Esophagus squamous epithelium (tissue), 5 donors: ENCODE measurements around the gene IFIT3. TPM values are rescaled to one million over a fixed set of nuclear protein-coding genes. Genes with fewer than 3 reads are reported as not detected.
"Not testable (repeated sequence)": the region's sequence is repeated elsewhere in the genome, so short reads cannot be mapped to it uniquely, and the experiment has no call there.

ENCODE experiments used
- DNase-seq: peaks from one replicate; lab custom pipeline; 2025; lab: John Stamatoyannopoulos, UW
- H3K27ac ChIP-seq, 4 donors: fragments of 200-600 bp; sonication (generic); one replicate each; pipeline ENCODE4 v1.5.1; 2016 to 2019; ENCODE audit warnings: mild to moderate bottlenecking in 1 of 4
- H3K27me3 ChIP-seq, 4 donors: fragments of 200-600 bp; sonication (generic); 1 replicate in 3 of 4; 2 replicates in 1 of 4; pipeline versions ENCODE4 v1.5.1 to v1.6.0; 2017 to 2021; ENCODE audit warnings: antibody characterized with exemption in 1 of 4
- H3K36me3 ChIP-seq, 3 donors: fragments of 200-600 bp; sonication (generic); one replicate each; pipeline ENCODE4 v1.5.1; 2016 to 2019
- H3K4me1 ChIP-seq, 3 donors: fragments of 200-600 bp; sonication (generic); one replicate each; pipeline ENCODE4 v1.5.1; 2017 to 2019
- H3K4me3 ChIP-seq, 4 donors: fragments of 200-600 bp; sonication (generic); 1 replicate in 3 of 4; 2 replicates in 1 of 4; pipeline ENCODE4 v1.5.1; 2016 to 2019; ENCODE audit warnings: mild to moderate bottlenecking in 2 of 4, moderate library complexity in 1 of 4
- H3K9me3 ChIP-seq, 3 donors: fragments of 200-600 bp; sonication (generic); one replicate each; pipeline ENCODE4 v1.5.1; 2016 to 2019
- POLR2A ChIP-seq, 4 donors: fragments of 450-650 bp; IDR thresholded peaks; one replicate each; pipeline ENCODE4 v1.6.1; 2017; ENCODE audit warnings: antibody characterized with exemption in 4 of 4, mild to moderate bottlenecking in 4 of 4, moderate library complexity in 3 of 4
- WGBS, 2 donors: methylation state at CpG; one replicate each; pipeline ENCODE4 v1.1.5; 2018; 5-methylcytosine and 5-hydroxymethylcytosine counted together
- intact Hi-C: fragments of 100-400 bp; cut with DNase I; formaldehyde crosslinking; loops from one replicate; pipeline ENCODE4 v1.15.0; 2022
- total RNA-seq, 4 donors: library from RNA; depleted of rRNA; stranded (reverse); fragments of >200 nt; gene quantifications; one replicate each; pipeline ENCODE4 v1.1.0, GENCODE V29; 2016
- TF ChIP-seq, protein P1 (sequence below), 6 experiments: fragments of 450-650 bp in 4 of 6; fragments of 200-600 bp in 2 of 6; sonication (generic) in 2 of 6; IDR thresholded peaks; one replicate each; pipeline ENCODE4 v1.5.1; 2016 to 2019; ENCODE audit warnings: antibody characterized with exemption in 6 of 6, mild to moderate bottlenecking in 4 of 6, moderate library complexity in 4 of 6
- donor health status: DM: yes; HTN: yes; CAD: no.

The IFIT3 gene
- total RNA-seq, 4 donors from 2014 or later = 1.0 to 14.6 (median 4.2) TPM

DNA sequence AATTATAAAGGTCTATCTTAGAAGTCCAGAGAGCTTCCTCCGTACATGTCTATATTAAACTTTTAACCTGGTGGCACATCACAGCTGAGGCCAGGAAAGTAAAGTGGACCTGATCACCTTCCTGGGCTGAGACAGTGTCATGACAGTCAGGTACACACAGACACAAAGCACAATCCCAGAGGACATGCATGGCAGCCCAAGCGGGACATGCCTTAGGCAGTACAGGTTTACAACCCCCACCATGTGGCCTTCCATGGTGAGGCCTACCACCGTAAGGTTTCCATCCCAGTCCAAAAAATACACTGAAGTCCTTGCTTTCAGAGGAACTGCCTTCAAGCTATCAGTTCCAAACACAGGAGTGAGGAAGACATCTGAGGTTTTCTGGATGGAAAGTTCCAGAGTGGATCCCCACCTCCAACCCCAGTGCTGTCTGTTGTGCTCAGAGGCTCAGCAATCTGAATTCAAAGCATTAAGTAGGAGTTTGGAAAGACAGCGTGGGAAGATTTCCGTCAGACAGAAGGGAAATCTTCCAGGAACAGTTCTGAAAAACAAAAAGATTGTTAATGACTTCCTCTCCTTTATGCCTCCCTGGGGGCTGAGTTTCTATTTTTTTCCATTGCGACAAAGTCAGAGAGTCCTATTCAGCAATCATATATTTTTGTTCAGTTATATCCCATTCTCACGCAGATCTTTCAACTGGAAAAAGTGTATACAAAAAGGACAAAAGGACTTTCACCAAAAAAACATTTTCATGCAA lies 20.1 kb downstream of the IFIT3 start:
- TF ChIP-seq, protein P1, sequence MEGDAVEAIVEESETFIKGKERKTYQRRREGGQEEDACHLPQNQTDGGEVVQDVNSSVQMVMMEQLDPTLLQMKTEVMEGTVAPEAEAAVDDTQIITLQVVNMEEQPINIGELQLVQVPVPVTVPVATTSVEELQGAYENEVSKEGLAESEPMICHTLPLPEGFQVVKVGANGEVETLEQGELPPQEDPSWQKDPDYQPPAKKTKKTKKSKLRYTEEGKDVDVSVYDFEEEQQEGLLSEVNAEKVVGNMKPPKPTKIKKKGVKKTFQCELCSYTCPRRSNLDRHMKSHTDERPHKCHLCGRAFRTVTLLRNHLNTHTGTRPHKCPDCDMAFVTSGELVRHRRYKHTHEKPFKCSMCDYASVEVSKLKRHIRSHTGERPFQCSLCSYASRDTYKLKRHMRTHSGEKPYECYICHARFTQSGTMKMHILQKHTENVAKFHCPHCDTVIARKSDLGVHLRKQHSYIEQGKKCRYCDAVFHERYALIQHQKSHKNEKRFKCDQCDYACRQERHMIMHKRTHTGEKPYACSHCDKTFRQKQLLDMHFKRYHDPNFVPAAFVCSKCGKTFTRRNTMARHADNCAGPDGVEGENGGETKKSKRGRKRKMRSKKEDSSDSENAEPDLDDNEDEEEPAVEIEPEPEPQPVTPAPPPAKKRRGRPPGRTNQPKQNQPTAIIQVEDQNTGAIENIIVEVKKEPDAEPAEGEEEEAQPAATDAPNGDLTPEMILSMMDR (IDR thresholded peaks at IDR 0.05) = no peak
- TF ChIP-seq POLR2A (IDR thresholded peaks at IDR 0.05) = no peak
- H3K27me3 ChIP-seq = no peaks in the 10 kb centered on the region
- peaks cover 12 to 55% (median 39%) of the 10 kb centered on the region in 3 donors for H3K4me1 ChIP-seq
- H3K9me3 ChIP-seq = no peaks in the 10 kb centered on the region
- WGBS, 2 donors = 79 to 80% methylated on average over 7 of the region's 7 CpGs
- intact Hi-C loops = no loop called here
- H3K4me3 ChIP-seq = no peak overlapping the region
- DNase-seq = no peak
- H3K36me3 ChIP-seq = no peaks in the 10 kb centered on the region
- peak overlapping the region in 3 of 4 donors; percentile 51 to 73 (median 54) for H3K27ac ChIP-seq

DNA sequence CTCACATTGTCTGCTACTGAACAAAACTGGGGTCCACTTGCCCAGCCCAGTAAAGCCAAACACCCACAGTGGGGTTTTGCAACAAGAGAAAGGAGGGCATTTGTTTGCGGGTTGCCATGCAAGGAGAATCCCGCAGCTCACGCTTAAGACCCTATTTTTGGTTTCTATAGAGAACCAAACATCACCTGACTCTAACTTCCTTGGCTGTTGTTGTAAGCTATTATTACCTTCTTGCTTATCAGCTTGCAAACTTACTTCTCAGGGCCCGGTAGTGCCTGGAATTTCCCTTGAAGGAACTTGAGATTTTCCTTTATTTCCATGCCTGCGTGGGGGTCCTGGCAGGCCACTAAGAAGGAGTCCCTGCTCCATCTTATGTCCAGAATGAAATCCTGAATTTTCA lies 20.7 kb downstream of the IFIT3 start:
- Histone ChIP-seq H3K27ac (peak overlapping the region in 2 of 4 donors; percentile 19 to 54), H3K27me3 (no peaks in the 10 kb centered on the region), H3K4me1 (peaks cover 12 to 50% (median 39%) of the 10 kb centered on the region in 3 donors), H3K9me3 (no peaks in the 10 kb centered on the region), H3K4me3 (no peak overlapping the region), H3K36me3 (no peaks in the 10 kb centered on the region)
- intact Hi-C loops = no loop called here
- TF ChIP-seq, protein P1 (IDR thresholded peaks at IDR 0.05) = no peak
- no peak for TF ChIP-seq POLR2A (IDR thresholded peaks at IDR 0.05)
- WGBS, 2 donors = 71 to 75% methylated on average over 5 of the region's 5 CpGs
- DNase-seq = no peak

DNA sequence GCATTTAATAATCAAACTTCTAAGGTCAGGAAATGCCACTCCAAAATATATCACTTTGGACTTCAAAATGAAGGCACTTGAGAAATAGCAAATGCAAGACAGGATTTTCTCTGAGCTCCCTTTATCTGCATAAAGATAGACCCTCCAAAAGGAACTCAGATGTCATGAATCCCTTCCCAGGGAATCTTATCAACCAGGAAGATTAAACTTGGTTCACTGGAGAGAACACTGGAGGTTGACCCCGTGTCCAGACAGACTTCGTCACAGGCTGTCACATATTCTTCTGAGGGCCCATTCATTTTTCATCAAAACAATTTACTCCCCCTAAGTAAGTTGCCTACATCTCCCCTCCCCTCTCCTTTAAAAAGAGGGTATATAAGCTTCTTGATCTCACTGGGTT lies 21.2 kb downstream of the IFIT3 start:
- Histone ChIP-seq H3K4me1 (peaks cover 12 to 50% (median 39%) of the 10 kb centered on the region in 3 donors), H3K27me3 (no peaks in the 10 kb centered on the region), H3K4me3 (no peak overlapping the region), H3K27ac (no peak overlapping the region), H3K9me3 (no peaks in the 10 kb centered on the region), H3K36me3 (no peaks in the 10 kb centered on the region)
- intact Hi-C loops = no loop called here
- TF ChIP-seq, protein P1 (IDR thresholded peaks at IDR 0.05) = no peak
- no peak for TF ChIP-seq POLR2A (IDR thresholded peaks at IDR 0.05)
- DNase-seq = no peak
- WGBS, 2 donors = 74 to 87% methylated on average over 2 of the region's 2 CpGs

DNA sequence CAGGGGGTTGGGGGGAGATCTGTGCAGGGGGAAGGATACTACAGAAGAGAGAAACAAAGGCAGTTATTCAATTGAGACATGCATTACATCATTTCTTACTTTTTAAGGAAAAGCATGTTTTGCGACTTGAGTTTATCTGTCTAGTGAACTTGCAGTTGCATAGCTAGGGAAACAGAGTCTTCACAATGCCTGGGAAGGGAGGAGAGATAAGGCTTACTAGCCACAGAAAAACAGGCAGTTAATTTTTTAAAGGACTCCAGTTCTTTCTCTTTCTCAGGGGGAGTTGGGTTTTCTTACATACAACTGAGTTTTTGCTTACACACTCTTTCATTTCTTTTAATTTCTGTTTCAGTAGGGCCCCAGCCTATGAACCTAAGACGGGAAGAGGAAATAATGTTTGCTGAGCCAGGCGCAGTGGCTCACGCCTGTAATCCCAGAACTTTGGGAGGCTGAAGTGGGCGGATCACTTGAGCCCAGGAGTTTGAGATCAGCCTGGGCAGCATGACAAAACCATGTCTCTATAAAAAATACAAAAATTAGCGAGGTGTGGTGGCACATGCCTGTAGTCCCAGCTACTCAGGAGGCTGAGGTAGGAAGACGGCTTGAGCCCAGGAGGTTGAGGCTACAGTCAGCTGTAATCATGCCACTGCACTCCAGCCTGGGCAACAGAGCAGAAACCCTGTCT lies 23.0 kb downstream of the IFIT3 start:
- H3K36me3 ChIP-seq, H3K9me3 ChIP-seq, H3K27me3 ChIP-seq, intact Hi-C loops, DNase-seq: not testable (repeated sequence)
- peaks cover 12 to 50% (median 39%) of the 10 kb centered on the region in 3 donors for H3K4me1 ChIP-seq
- H3K4me3 ChIP-seq = peak overlapping the region in 1 of 4 donors; percentile 2
- WGBS, 2 donors = 17 to 18% methylated on average over 7 of the region's 7 CpGs
- H3K27ac ChIP-seq = peak overlapping the region; percentile 20 to 83 (median 82)

DNA sequence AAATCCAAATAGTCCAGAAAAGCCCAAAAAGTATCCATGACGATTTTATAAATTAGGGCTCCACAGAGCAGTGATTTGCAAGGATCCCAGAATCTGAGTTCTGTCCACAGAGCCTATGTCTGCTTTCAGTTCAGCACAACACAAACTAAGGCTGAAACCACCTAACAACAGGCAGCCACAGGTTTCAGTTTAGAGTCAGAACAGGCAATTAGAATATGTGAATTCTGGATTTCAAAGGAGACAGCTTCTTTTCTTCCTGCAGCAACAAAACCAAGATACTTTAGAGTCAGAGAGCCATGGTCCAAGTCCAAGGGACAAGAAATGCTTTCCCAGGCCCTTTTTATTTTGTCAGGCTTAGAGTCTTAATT lies 23.6 kb downstream of the IFIT3 start:
- intact Hi-C loops = no loop called here
- TF ChIP-seq, protein P1 (IDR thresholded peaks at IDR 0.05) = no peak
- no peak for TF ChIP-seq POLR2A (IDR thresholded peaks at IDR 0.05)
- Histone ChIP-seq H3K27me3 (no peaks in the 10 kb centered on the region), H3K9me3 (no peaks in the 10 kb centered on the region), H3K27ac (peak overlapping the region; percentile 20 to 83 (median 82)), H3K4me1 (peaks cover 12 to 50% (median 35%) of the 10 kb centered on the region in 3 donors), H3K36me3 (no peaks in the 10 kb centered on the region), H3K4me3 (no peak overlapping the region)
- 33 to 38% methylated on average over 1 of the region's 1 CpG for WGBS, 2 donors
- DNase-seq = no peak
